HG03064 (cell line): ENCODE measurements around the gene TFCP2L1.

Source experiments
- ATAC-seq: cut with Tn5 transposase; IDR thresholded peaks from one replicate; pipeline ENCODE4 v1.9.1; 2021; ENCODE audit warnings: low read depth; ENCODE audit not compliant: unreplicated experiment

The TFCP2L1 gene

GRCh38 chr2:121185111-121185510, 99.9 kb downstream of the TFCP2L1 start:
- no peak for ATAC-seq

GRCh38 chr2:121184248-121184862, 100.6 kb downstream of the TFCP2L1 start:
- ATAC-seq: no peak

GRCh38 chr2:121182520-121182919, 102.5 kb downstream of the TFCP2L1 start:
- no peak for ATAC-seq

- ATAC-seq: no peak
Observed at GRCh38 chr2:121179467-121179866, 105.5 kb downstream of the TFCP2L1 start.

- ATAC-seq: no peak
Observed at GRCh38 chr2:121178730-121179129, 106.3 kb downstream of the TFCP2L1 start.

DNA sequence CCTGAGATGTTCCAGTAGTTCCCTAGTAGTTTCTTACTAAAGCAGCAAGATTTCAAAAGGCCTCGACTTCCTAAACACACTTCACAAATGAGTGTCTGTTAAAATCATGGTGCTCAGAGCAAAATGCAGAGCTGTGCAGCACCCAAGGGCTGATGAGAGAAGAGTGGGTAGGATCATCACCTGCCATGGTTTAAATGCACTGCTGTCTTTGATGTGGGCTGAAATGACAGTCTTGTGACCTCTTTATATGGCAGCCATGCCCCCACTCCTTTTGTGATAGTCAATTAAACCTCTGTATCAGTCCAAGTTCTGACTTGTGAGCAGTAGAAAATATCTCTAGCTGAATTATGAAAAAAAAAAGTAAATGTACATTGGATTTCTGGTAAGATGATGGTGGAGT, 107.1 kb downstream of the TFCP2L1 start:
- no peak for ATAC-seq

- ATAC-seq: no peak
Observed at GRCh38 chr2:121175326-121175725, 109.7 kb downstream of the TFCP2L1 start.

DNA sequence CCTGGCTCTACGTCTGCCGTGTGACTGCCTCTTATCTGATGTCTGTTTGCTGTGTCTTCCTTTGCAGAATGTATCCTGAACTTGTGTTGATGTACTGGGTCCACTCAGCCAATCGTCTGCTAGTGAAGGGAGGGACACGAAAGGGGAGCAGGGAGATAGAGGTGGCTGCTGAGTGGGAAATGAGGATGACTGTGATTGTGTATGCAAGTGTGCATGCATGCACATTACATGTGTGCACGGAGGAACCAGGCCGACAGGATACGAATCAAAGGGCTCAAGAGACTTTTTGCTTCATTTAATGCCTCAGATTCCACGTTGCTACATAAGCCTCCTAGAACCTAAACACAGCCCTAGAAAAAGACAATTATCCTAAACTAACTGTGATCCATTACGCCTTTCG, 111.2 kb downstream of the TFCP2L1 start:
- no peak for ATAC-seq

DNA sequence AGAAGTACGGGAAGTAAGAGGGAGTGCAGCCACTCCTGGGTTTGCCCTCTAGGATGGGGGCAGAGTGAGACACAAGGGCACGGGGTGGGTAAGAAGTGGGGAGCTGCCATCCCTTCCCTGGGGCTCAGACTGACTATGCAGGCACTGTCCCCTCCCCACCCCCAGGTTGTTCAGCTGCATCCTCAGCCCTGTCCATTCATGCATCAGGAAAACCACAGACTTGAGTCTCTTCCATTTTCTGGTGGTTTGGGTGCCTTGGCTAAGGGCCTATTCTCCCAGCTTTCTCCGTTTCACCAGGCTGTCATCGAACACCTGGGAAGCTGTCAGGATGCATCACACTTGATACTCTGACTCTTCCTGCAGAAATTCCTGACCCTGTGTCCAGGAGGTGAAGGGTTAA, 111.9 kb downstream of the TFCP2L1 start:
- no peak for ATAC-seq

DNA sequence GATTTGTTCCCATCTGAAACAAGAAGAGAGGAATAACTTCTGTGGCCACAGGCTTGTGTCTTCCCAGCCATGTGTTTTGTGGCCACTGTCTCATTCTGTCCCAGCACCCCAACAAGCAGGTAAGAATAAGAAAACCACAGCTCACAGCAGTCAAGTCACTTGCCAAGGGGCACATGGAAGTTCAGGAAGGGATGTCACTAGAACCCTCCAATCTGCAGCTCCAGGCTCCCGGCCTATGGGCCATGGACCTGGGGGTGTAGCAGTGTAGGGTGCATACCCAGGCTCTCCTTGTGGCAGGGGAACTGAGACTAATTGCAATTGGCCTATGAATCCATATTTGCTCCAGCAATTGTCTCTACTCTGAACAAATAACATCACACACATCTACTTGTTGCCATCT, 112.5 kb downstream of the TFCP2L1 start:
- ATAC-seq: no peak

DNA sequence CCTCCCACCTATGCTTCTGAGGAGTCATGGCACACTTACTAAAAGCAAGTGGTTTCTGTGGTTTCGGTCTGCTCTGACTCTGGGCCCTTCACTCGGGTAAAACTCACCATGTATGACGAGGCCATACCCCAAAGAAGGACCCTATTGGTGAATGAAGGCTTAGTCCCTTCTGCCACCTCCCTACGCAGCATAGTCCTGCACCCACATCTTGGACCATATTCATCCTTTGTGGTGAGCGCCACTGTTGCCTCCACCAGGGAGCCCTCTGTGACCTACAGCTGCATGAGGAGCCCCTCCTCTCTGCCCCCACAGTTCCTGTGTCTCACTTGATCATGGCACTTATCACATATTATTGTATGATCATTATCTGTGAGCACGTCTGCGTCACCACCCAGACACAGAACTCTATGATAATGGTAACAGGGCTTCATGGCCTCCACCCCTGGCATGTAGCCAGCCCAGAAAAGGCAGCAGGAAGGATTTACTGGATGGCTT, 113.3 kb downstream of the TFCP2L1 start:
- no peak for ATAC-seq

- no peak for ATAC-seq
Observed at GRCh38 chr2:121170577-121170976, 114.4 kb downstream of the TFCP2L1 start.

GRCh38 chr2:121167411-121167810, 117.6 kb downstream of the TFCP2L1 start:
- ATAC-seq: no peak
